ENCODE results near the gene BMF.
"Not testable (repeated sequence)": the region's sequence is repeated elsewhere in the genome, so short reads cannot be mapped to it uniquely, and the experiment has no call there.

The BMF gene

DNA sequence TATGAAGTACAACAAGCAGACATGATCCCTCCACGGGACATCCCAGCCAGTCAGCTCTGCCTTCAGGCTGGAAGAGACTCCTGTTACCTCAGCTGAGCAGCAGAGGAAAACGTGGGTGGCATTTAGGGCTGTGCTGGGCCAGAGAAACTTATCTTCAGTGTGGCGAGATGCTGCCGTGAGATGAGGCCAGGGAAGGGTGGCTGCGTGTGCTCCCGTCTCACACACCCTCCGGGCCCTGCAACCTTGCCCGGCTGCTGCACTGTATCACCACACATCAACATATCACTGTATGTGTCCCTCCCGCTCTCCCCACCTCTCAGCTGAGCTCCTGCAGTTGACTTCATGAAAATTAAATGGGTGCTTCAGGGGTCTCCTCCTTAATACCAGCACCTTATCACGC is 23.4 kb downstream of the BMF start:
- DNase-seq: no peak

DNA sequence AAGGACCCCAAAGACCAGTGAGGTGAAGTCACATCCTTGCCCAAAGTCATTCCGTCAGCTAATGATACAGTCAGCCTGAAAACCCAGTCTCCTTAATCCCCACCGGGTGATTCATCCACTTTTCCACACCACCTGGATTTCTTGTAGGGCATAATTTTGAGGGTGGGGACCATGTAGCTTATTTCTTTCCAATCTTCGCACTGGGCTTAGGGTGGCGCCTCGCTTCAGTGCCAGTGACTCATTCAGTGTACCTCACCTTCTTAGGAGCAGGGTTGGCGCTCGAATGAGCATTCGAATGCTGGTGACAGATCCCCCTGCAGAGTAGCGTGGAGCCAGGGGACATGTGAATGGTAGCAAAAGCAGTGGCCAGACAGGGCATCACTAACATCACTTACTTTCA is 24.0 kb downstream of the BMF start:
- DNase-seq: no peak

- no peak for DNase-seq
Measured at GRCh38 chr15:40082195-40082883, 26.3 kb downstream of the BMF start.

GRCh38 chr15:40081691-40082194 is 26.9 kb downstream of the BMF start:
- no peak for DNase-seq

DNA sequence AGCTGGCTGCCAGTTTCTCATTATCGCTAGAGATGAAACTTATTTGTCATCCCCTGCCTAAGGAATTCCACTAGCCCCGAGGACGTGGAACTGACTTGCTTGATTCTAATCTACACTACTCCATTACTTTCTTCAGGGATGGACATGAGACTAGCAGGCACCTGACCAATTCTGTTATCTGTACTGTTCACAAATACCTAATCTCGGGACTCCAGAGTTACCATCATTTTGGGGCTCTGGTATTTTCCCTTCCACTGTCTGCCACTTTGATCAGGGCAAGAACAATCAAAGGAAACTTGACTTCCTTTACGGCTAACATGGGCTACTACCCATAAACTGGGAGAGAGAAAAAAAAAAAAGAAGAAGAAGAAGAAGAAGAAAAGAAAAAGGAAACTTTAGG is 27.8 kb downstream of the BMF start:
- DNase-seq: no peak

DNA sequence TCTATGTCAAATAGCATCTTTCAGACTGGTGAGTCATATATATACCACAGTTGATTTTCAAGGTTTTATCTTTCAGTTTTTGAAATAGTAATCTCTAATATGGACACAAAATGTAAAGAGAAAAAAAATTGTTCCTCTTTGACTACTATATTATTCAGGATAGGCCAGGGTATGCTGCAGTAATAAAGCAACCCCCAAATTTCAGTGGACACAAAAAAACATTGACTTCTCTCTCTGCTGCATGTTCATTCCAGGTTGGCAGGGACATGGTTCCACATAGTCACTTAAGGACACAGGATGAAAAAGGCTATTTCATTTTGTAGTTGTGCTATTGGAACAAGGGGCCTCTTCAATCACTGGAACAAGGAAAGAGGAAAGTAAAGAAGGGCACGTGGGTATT is 28.6 kb downstream of the BMF start:
- no peak for DNase-seq

- no peak for DNase-seq
Measured at GRCh38 chr15:40079456-40079855, 29.2 kb downstream of the BMF start.

DNA sequence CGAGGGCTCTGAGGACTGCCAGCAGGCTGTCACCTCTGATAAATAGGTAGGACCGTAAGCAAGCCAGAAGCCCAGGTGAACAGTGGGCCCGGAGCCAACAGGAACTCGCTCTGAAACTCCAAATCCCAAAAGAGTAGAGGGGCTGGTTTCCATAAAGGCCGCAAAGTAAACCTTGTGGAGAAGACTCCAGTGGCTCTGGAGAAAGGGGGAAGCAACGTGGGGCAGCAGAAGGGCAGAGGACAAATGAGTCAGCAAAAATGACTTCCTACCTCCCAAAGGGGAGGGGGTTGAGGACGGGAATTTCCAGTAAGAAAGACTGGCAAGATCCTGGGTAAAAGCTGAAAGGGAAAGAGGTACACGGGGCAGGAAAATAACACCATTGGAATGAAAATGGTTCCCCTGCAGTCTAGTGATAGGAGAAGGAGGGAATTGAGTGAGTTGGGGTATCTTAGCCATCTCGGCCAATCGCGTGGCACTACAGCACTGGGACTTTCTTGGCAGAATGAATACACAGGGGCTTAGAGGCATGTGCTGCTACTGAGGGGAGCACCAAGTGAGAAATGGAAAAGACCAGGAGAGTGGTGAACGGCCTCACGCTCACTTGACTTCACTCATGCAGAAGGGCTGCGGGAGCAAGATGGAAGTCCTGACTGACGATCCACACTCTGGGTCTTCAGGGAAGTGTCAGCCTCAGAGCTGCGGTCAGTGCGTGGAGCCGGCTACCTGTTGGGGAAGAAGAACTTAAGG is 33.2 kb downstream of the BMF start:
- no peak for DNase-seq

DNA sequence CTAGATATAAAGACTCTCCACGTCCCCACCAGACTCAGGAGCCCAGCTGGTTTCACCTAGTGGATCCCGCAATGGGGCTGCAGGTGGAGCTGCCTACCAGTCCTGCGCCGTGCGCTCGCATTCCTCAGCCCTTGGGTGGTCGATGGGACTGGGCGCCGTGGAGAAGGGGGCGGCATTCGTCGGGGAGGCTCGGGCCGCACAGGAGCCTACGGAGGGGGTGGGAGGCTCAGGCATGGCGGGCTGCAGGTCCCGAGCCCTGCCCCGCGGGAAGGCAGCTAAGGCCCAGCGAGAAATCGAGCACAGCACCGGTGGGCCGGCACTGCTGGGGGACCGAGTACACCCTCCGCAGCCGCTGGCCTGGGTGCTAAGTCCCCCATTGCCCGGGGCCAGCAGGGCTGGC is 34.0 kb downstream of the BMF start:
- not testable (repeated sequence) for DNase-seq

DNA sequence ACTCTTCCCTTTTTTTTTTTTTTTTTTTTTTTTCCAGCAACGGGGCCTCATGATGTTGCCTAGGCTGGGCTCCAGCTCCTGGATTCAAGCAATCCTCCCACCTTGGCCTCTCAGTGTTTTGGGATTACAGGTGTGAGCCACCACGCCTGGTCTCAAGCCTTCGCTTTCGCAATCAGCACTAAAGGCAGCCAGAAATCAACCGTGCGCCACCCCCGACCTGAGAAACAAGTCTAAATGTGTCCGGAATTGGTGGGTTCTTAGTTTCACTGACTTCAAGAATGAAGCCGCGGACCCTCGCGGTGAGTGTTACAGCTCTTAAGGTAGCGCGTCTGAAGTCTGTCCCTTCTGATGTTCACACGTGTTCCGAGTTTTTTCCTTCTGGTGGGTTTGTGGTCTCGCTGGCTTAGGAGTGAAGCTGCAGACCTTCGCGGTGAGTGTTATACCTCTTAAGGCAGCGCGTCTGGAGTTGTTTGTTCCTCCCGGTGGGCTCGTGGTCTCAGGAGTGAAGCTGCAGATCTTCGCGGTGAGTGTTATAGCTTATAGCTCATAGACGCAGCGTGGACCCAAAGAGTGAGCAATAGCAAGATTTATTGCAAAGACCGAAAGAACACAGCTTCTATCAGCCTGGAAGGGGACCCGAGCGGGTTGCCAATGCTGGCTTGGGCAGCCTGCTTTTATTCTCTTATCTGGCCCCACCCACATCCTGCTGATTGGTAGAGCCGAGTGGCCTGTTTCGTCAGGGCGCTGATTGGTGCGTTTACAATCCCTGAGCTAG is 34.8 kb downstream of the BMF start:
- not testable (repeated sequence) for DNase-seq

- no peak for DNase-seq
Measured at GRCh38 chr15:40072216-40072990, 36.3 kb downstream of the BMF start.

DNA sequence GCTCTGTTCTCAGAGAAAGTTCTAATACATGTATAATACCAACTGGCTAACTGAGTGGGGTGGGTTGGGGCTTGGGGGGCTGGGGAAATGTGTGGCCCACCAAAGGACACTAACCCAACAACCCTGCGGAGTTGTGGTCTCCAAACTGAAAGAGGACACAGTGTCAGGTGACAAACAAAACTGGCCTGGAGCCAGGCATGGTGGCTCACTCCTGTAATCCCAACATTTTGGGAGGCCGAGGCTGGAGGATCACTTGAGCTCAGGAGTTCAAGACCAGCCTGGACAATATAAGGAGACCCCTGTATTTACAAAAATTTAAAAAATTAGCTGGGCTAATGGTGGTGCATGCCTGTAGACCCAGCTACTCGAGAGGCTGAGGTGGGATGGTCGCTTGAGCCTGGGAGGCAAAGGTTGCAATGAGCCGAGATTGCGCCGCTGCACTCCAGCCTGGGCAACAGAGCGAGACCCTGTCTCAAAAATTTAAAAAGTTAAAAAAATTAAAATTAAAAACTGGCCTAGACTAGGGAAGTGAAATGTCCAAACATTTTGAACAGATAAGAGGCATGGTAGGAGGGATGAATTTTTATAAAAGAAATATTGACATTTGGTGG is 38.0 kb downstream of the BMF start:
- no peak for DNase-seq

- no peak for DNase-seq
Measured at GRCh38 chr15:40070166-40070557, 38.5 kb downstream of the BMF start.

DNA sequence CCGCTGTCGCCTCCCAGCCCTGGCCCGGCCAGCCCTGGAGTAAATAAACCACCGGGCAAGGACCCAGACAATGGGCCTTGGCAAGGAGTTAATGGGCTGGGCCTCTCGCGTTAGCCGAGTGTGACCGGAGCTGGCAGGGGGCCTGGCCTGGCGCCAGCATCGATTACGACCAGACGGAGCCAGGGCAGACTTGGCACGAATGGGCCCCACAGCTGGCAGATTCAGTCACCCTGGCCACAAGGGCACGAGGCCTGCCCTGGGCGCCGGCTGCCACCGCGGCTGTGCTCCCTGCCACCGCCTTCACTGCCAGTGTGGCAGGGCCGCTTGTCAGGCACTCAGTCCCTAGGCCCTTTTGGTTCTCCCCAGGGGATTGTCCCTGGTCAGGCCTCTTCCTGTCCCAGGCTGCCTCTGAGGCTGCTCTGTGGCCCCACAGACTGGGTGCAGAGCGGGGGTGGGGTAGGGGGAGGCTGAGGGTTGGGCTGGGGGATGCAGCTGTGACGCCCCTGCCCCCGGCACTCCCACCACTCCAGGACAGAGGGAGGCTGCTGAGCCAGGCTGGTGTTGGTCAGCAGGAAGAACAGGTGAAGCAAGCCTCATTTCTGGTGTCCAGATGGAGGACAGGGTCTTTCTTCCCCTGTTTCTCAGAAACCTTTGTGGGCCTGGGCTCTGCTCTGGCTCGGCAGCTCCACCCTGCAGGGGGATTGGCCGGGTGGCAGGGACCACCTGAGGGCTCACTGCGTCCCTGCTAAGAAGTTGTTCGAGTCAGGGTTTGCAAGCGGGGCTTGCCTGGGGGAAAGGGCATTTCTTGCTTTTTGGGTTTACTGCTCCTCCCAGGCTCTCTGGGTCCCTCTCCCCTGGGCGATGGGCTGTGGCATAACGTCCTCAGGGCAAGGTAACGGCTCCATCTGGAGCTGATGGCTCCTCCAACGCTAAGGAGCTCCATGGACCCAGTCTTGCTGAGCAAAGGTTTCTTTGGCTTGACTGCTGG is 39.2 kb downstream of the BMF start:
- peak; percentile 42 for DNase-seq

- no peak for DNase-seq
Measured at GRCh38 chr15:40067921-40068624, 40.6 kb downstream of the BMF start.

GRCh38 chr15:40066589-40066988 is 42.1 kb downstream of the BMF start:
- no peak for DNase-seq

- DNase-seq: no peak
Measured at GRCh38 chr15:40065166-40065565, 43.5 kb downstream of the BMF start.

- no peak for DNase-seq
Measured at GRCh38 chr15:40064231-40064894, 44.3 kb downstream of the BMF start.

- no peak for DNase-seq
Measured at GRCh38 chr15:40063563-40064011, 45.1 kb downstream of the BMF start.

Data from NCI-H187 treated with DMSO at 0.1 percent for 48 hours (cell line).